Natural killer cell (primary cell): ENCODE results near the gene MTRFR. TPM values are rescaled to one million over a fixed set of nuclear protein-coding genes. Genes with fewer than 3 reads are reported as not detected.
A peak's percentile ranks its signal among the peaks of the same experiment; 100 is the strongest.

Experiments
- ATAC-seq, 3 donors: fragments of 150-1000 bp in 2 of 3; fragments of 200-7000 bp in 1 of 3; cut with Tn5 transposase; 1 replicate in 1 of 3; 2 replicates in 2 of 3; pipeline ENCODE4 v1.10.0; 2021; ENCODE audit warnings: mild to moderate bottlenecking in 2 of 3, moderate library complexity in 2 of 3
- DNase-seq, 2 donors: peaks; one replicate each; pipeline versions ENCODE4 v3.0.0 to v3.0.0-alpha.2; 2013 to 2021; ENCODE audit warnings: mixed read lengths in 1 of 2
- H3K27ac ChIP-seq: one replicate; pipeline ENCODE4 v1.5.1; 2013; ENCODE audit warnings: mild to moderate bottlenecking, low read length
- H3K27me3 ChIP-seq: one replicate; pipeline ENCODE4 v1.6.1; 2013; ENCODE audit warnings: low read length; ENCODE audit not compliant: control insufficient read depth, insufficient read depth
- H3K36me3 ChIP-seq: one replicate; pipeline ENCODE4 v1.6.1; 2013; ENCODE audit warnings: low read length; ENCODE audit not compliant: control insufficient read depth, insufficient read depth
- H3K4me1 ChIP-seq: one replicate; pipeline ENCODE4 v1.6.1; 2013; ENCODE audit warnings: low read length; ENCODE audit not compliant: control insufficient read depth, insufficient read depth
- H3K4me3 ChIP-seq: one replicate; pipeline ENCODE4 v1.5.1; 2013; ENCODE audit warnings: low read length
- H3K9me3 ChIP-seq: one replicate; pipeline ENCODE4 v1.6.1; 2013; ENCODE audit warnings: low read length; ENCODE audit not compliant: control insufficient read depth, insufficient read depth
- H3K27ac Mint-ChIP-seq, 2 donors: one replicate each; pipeline ENCODE4 v1.8.0; 2022; ENCODE audit warnings: mild to moderate bottlenecking in 2 of 2, mixed read lengths in 2 of 2, moderate library complexity in 1 of 2
- H3K27me3 Mint-ChIP-seq, 2 donors: one replicate each; pipeline ENCODE4 v1.8.0; 2022; ENCODE audit warnings: low read depth in 2 of 2, mixed read lengths in 2 of 2
- H3K36me3 Mint-ChIP-seq: one replicate; pipeline ENCODE4 v1.8.0; 2022; ENCODE audit warnings: mixed read lengths
- H3K4me1 Mint-ChIP-seq, 2 donors: one replicate each; pipeline ENCODE4 v1.8.0; 2022; ENCODE audit warnings: mixed read lengths in 2 of 2
- H3K4me3 Mint-ChIP-seq: one replicate; pipeline ENCODE4 v1.8.0; 2022; ENCODE audit warnings: mild to moderate bottlenecking, moderate library complexity, mixed read lengths
- H3K9me3 Mint-ChIP-seq, 2 donors: one replicate each; pipeline ENCODE4 v1.8.0; 2022; ENCODE audit warnings: mixed read lengths in 2 of 2
- CTCF ChIP-seq: fragments of 200-600 bp; IDR thresholded peaks from one replicate; pipeline ENCODE4 v1.8.0; 2022; ENCODE audit warnings: antibody characterized with exemption
- WGBS: methylation state at CpG from one replicate; pipeline ENCODE4 v1.1.7; 2013; ENCODE audit warnings: missing lambda C conversion rate; ENCODE audit not compliant: insufficient coverage; 5-methylcytosine and 5-hydroxymethylcytosine counted together
- intact Hi-C: fragments of 100-400 bp; cut with micrococcal nuclease; formaldehyde crosslinking; loops from one replicate; pipeline ENCODE4 v1.14.2; 2022
- total RNA-seq, 4 donors: library from RNA; stranded (reverse); fragments of 120-200 nt in 1 of 4; gene quantifications; one replicate each; pipeline versions ENCODE4 v1.2.3 to v1.2.4, GENCODE V29; 2013 to 2022

Gene MTRFR
- total RNA-seq, 3 donors from 2014 or later (not counting 1 experiment from before 2014, with no cell fraction given), result 16.2 to 18.5 (median 17.0) TPM

DNA sequence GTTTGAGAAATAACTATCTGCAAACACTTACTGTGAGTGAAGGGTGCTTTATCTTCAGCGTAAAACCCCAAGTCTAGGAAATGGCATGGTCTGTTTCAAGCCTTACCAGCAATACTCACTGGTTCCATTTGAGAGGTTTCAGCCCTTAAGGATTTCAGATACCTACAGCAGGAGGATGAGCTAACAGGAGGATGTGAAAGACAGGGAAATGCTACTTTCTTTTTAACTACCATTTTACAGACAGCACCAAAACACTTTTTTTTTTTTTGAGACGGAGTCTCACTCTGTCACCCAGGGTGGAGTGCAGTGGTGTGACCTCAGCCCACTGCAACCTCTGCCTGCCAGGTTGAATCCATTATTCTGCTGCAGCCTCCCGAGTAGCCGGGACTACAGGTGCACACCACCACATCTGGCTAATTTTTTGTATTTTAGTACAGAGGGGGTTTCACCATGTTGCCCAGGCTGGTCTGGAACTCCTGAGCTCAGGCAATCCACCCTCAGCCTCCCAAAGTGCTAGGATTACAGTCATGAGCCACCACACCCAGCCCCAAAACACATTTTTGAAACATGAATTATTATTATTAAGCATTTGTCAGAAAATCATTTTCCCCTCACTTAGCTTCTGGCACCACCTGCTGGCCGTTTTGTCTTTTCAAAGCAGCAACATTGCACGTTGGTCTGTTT lies 4.6 kb downstream of the MTRFR start:
- H3K36me3 ChIP-seq, result peaks cover 10% of the 10 kb centered on the region
- H3K4me3 ChIP-seq, result no peak overlapping the region

DNA sequence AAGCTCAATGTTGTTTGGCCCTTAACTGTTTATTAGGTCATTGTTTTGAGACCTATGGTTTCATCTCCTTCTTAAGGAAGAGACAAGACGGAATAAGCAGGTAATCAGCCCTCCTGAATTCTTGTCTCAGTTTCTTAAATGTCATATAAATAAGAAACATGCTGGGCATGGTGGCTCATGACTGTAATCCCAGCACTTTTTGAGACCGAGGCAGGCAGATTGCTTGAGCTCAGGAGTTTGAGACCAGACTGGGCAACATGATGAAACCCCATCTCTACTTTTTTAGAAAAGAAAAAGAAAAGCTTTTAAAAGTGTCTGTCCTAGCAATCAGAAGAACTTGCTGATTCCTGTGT lies 5.1 kb downstream of the MTRFR start:
- DNase-seq, result no peak
- no peaks in the 10 kb centered on the region for H3K36me3 Mint-ChIP-seq
- Histone ChIP-seq H3K4me1 (peaks cover 41% of the 10 kb centered on the region), H3K9me3 (no peaks in the 10 kb centered on the region), H3K27me3 (no peaks in the 10 kb centered on the region), H3K36me3 (peaks cover 10% of the 10 kb centered on the region), H3K4me3 (no peak overlapping the region), H3K27ac (peak overlapping the region; percentile 42)
- intact Hi-C loops, result loop anchor here (2.0 to 10.0 kb wide), 7 partner anchors 16 to 446 kb away; partner anchors contain the start of genes PITPNM2 and SBNO1
- H3K27me3 Mint-ChIP-seq, result no peaks in the 10 kb centered on the region
- H3K9me3 Mint-ChIP-seq, result no peaks in the 10 kb centered on the region
- 90% methylated on average over 2 of the region's 2 CpGs for WGBS
- no peak for ATAC-seq
- peak overlapping the region; percentile 81 to 85 for H3K27ac Mint-ChIP-seq
- no peak overlapping the region for H3K4me3 Mint-ChIP-seq
- H3K4me1 Mint-ChIP-seq, result peaks cover 36 to 37% of the 10 kb centered on the region in 2 donors
- no peak for TF ChIP-seq CTCF

More for the DNA sequence above, 4.6 kb downstream of the MTRFR start:
- peak; percentile 77 for TF ChIP-seq CTCF
- Mint-ChIP-seq H3K4me1 (peaks cover 42 to 43% of the 10 kb centered on the region in 2 donors), H3K36me3 (no peaks in the 10 kb centered on the region), H3K4me3 (peak overlapping the region; percentile 31), H3K9me3 (no peaks in the 10 kb centered on the region), H3K27me3 (no peaks in the 10 kb centered on the region), H3K27ac (peak overlapping the region; percentile 81 to 85)
- Histone ChIP-seq H3K9me3 (no peaks in the 10 kb centered on the region), H3K27ac (peak overlapping the region; percentile 42), H3K27me3 (no peaks in the 10 kb centered on the region), H3K4me1 (peaks cover 41% of the 10 kb centered on the region)
- intact Hi-C loops, result loop anchor here (2.0 to 10.0 kb wide), 7 partner anchors 15 to 445 kb away; partner anchors contain the start of genes PITPNM2 and SBNO1
- ATAC-seq, result no peak
- DNase-seq, result peak; percentile 58 to 83
- 19% methylated on average over 6 of the region's 6 CpGs for WGBS

GRCh38 chr12:123238961-123239360 lies 5.7 kb downstream of the MTRFR start:
- Histone ChIP-seq H3K36me3 (peaks cover 10% of the 10 kb centered on the region), H3K4me1 (peaks cover 35% of the 10 kb centered on the region)
- H3K4me1 Mint-ChIP-seq, result peaks cover 30 to 31% of the 10 kb centered on the region in 2 donors

More at GRCh38 chr12:123238961-123239360, 5.7 kb downstream of the MTRFR start:
- DNase-seq (no peak), ATAC-seq (no peak)
- H3K9me3 ChIP-seq, result no peaks in the 10 kb centered on the region
- H3K4me3 ChIP-seq, result no peak overlapping the region
- intact Hi-C loops, result loop anchor here (2.0 to 10.0 kb wide), 7 partner anchors 16 to 446 kb away; partner anchors contain the start of genes PITPNM2 and SBNO1
- H3K4me3 Mint-ChIP-seq, result no peak overlapping the region
- no peaks in the 10 kb centered on the region for H3K27me3 ChIP-seq
- H3K27ac Mint-ChIP-seq, result no peak overlapping the region
- H3K9me3 Mint-ChIP-seq, result no peaks in the 10 kb centered on the region
- no peaks in the 10 kb centered on the region for H3K27me3 Mint-ChIP-seq
- no peak overlapping the region for H3K27ac ChIP-seq
- TF ChIP-seq CTCF, result no peak
- no peaks in the 10 kb centered on the region for H3K36me3 Mint-ChIP-seq
- WGBS, result 99% methylated on average over 4 of the region's 6 CpGs
